GM18907 (cell line): ENCODE data around the gene CTNNA1.
"Not testable (repeated sequence)": the region's sequence is repeated elsewhere in the genome, so short reads cannot be mapped to it uniquely, and the experiment has no call there.

Source experiments
- ATAC-seq: cut with Tn5 transposase; IDR thresholded peaks from one replicate; pipeline ENCODE4 v1.9.1; 2021; ENCODE audit warnings: mild to moderate bottlenecking, moderate library complexity; ENCODE audit not compliant: unreplicated experiment

CTNNA1 gene

GRCh38 chr5:138883211-138883610 is 130.0 kb downstream of the CTNNA1 start:
- ATAC-seq = no peak

- ATAC-seq = no peak
Measured at GRCh38 chr5:138884094-138884493, 130.9 kb downstream of the CTNNA1 start.

- no peak for ATAC-seq
Measured at GRCh38 chr5:138884554-138884953, 131.3 kb downstream of the CTNNA1 start.

- no peak for ATAC-seq
Measured at GRCh38 chr5:138889994-138890393, 136.8 kb downstream of the CTNNA1 start.

- no peak for ATAC-seq
Measured at GRCh38 chr5:138890644-138891043, 137.4 kb downstream of the CTNNA1 start.

GRCh38 chr5:138895918-138896317 is 142.7 kb downstream of the CTNNA1 start:
- ATAC-seq = no peak

- no peak for ATAC-seq
Measured at GRCh38 chr5:138898299-138898698, 145.1 kb downstream of the CTNNA1 start.

- ATAC-seq = no peak
Measured at GRCh38 chr5:138898742-138899141, 145.5 kb downstream of the CTNNA1 start.

GRCh38 chr5:138900281-138900965 is 147.2 kb downstream of the CTNNA1 start:
- no peak for ATAC-seq

- no peak for ATAC-seq
Measured at GRCh38 chr5:138901716-138902115, 148.5 kb downstream of the CTNNA1 start.

GRCh38 chr5:138903130-138903775 is 150.0 kb downstream of the CTNNA1 start:
- ATAC-seq = no peak

- ATAC-seq = no peak
Measured at GRCh38 chr5:138905541-138905940, 152.3 kb downstream of the CTNNA1 start.

- ATAC-seq = no peak
Measured at GRCh38 chr5:138909734-138910133, 156.5 kb downstream of the CTNNA1 start.

GRCh38 chr5:138910546-138911185 is 157.4 kb downstream of the CTNNA1 start:
- no peak for ATAC-seq

GRCh38 chr5:138911441-138911840 is 158.2 kb downstream of the CTNNA1 start:
- no peak for ATAC-seq

- no peak for ATAC-seq
Measured at GRCh38 chr5:138912093-138912492, 158.9 kb downstream of the CTNNA1 start.

GRCh38 chr5:138913773-138914172 is 160.5 kb downstream of the CTNNA1 start:
- no peak for ATAC-seq

GRCh38 chr5:138914338-138914737 is 161.1 kb downstream of the CTNNA1 start:
- no peak for ATAC-seq

- no peak for ATAC-seq
Measured at GRCh38 chr5:138918686-138919085, 165.5 kb downstream of the CTNNA1 start.

- no peak for ATAC-seq
Measured at GRCh38 chr5:138920181-138920580, 167.0 kb downstream of the CTNNA1 start.

- ATAC-seq = not testable (repeated sequence)
Measured at GRCh38 chr5:138921362-138921761, 168.1 kb downstream of the CTNNA1 start.

GRCh38 chr5:138922494-138922893 is 169.3 kb downstream of the CTNNA1 start:
- no peak for ATAC-seq
